MG63 (cell line): ENCODE data around the gene MARK2. TPM values are rescaled to one million over a fixed set of nuclear protein-coding genes. Genes with fewer than 3 reads are reported as not detected.

Experiments used
- DNase-seq: peaks from one replicate; pipeline ENCODE4 v3.0.0-alpha.2; 2020
- H3K27me3 ChIP-seq: fragments of 250-450 bp; sonication (Bioruptor Pico); 2 replicates; pipeline ENCODE4 v1.5.1; 2020; ENCODE audit warnings: mild to moderate bottlenecking, moderate library complexity
- H3K36me3 ChIP-seq: fragments of 250-450 bp; sonication (Bioruptor Pico); 2 replicates; pipeline ENCODE4 v1.5.1; 2020; ENCODE audit warnings: mild to moderate bottlenecking, moderate library complexity
- H3K4me3 ChIP-seq: fragments of 250-450 bp; sonication (Bioruptor Pico); 2 replicates; pipeline ENCODE4 v1.5.1; 2020; ENCODE audit warnings: mild to moderate bottlenecking, moderate library complexity
- H3K9me3 ChIP-seq: fragments of 250-450 bp; sonication (Bioruptor Pico); 2 replicates; pipeline ENCODE4 v1.5.1; 2020; ENCODE audit warnings: mild to moderate bottlenecking, moderate library complexity
- total RNA-seq: library from RNA; depleted of rRNA; stranded (reverse); fragments of >200 nt; shearing (Covaris generic); gene quantifications from 2 replicates; pipeline ENCODE4 v1.2.3, GENCODE V29; 2014; ENCODE audit warnings: low replicate concordance

MARK2 gene
- total RNA-seq, 1 experiment from 2014 or later, result 10.1 TPM

GRCh38 chr11:63868399-63869064 lies 29.6 kb downstream of the MARK2 start:
- no peak overlapping the region for H3K4me3 ChIP-seq
- peaks cover 10% of the 10 kb centered on the region for H3K36me3 ChIP-seq
- no peaks in the 10 kb centered on the region for H3K9me3 ChIP-seq
- no peaks in the 10 kb centered on the region for H3K27me3 ChIP-seq
- DNase-seq, result no peak

- Histone ChIP-seq H3K9me3 (no peaks in the 10 kb centered on the region), H3K4me3 (no peak overlapping the region), H3K27me3 (no peaks in the 10 kb centered on the region), H3K36me3 (peaks cover 11% of the 10 kb centered on the region)
- DNase-seq, result no peak
These were observed 30.3 kb downstream of the MARK2 start for GRCh38 chr11:63869171-63869591.

- Histone ChIP-seq H3K36me3 (peaks cover 11% of the 10 kb centered on the region), H3K4me3 (no peak overlapping the region), H3K27me3 (no peaks in the 10 kb centered on the region), H3K9me3 (no peaks in the 10 kb centered on the region)
- no peak for DNase-seq
These were observed 30.8 kb downstream of the MARK2 start for GRCh38 chr11:63869683-63870082.

- Histone ChIP-seq H3K36me3 (peaks cover 11% of the 10 kb centered on the region), H3K9me3 (no peaks in the 10 kb centered on the region), H3K4me3 (no peak overlapping the region), H3K27me3 (no peaks in the 10 kb centered on the region)
- no peak for DNase-seq
These were observed 31.6 kb downstream of the MARK2 start for GRCh38 chr11:63870351-63871140.

GRCh38 chr11:63871962-63872799 lies 33.3 kb downstream of the MARK2 start:
- DNase-seq, result peak; percentile 87
- no peak overlapping the region for H3K4me3 ChIP-seq
- no peaks in the 10 kb centered on the region for H3K27me3 ChIP-seq

GRCh38 chr11:63872800-63873197 lies 33.9 kb downstream of the MARK2 start:
- H3K27me3 ChIP-seq, result no peaks in the 10 kb centered on the region
- H3K4me3 ChIP-seq, result no peak overlapping the region
- no peak for DNase-seq
- H3K9me3 ChIP-seq, result no peaks in the 10 kb centered on the region
- H3K36me3 ChIP-seq, result peaks cover 7% of the 10 kb centered on the region

More at GRCh38 chr11:63871962-63872799, 33.3 kb downstream of the MARK2 start:
- H3K36me3 ChIP-seq, result peaks cover 7% of the 10 kb centered on the region
- H3K9me3 ChIP-seq, result no peaks in the 10 kb centered on the region

GRCh38 chr11:63873311-63873710 lies 34.4 kb downstream of the MARK2 start:
- no peak for DNase-seq
- H3K4me3 ChIP-seq, result no peak overlapping the region
- peaks cover 7% of the 10 kb centered on the region for H3K36me3 ChIP-seq
- H3K9me3 ChIP-seq, result no peaks in the 10 kb centered on the region
- H3K27me3 ChIP-seq, result no peaks in the 10 kb centered on the region

GRCh38 chr11:63874511-63874910 lies 35.6 kb downstream of the MARK2 start:
- DNase-seq, result no peak
- no peaks in the 10 kb centered on the region for H3K9me3 ChIP-seq
- peaks cover 6% of the 10 kb centered on the region; the same call in 1 of the 2 replicates for H3K36me3 ChIP-seq
- H3K27me3 ChIP-seq, result no peaks in the 10 kb centered on the region
- H3K4me3 ChIP-seq, result no peak overlapping the region

GRCh38 chr11:63875506-63876065 lies 36.7 kb downstream of the MARK2 start:
- Histone ChIP-seq H3K36me3 (peaks cover 6% of the 10 kb centered on the region; the same call in 1 of the 2 replicates), H3K9me3 (no peaks in the 10 kb centered on the region), H3K4me3 (no peak overlapping the region), H3K27me3 (no peaks in the 10 kb centered on the region)
- no peak for DNase-seq

GRCh38 chr11:63876616-63877015 lies 37.7 kb downstream of the MARK2 start:
- Histone ChIP-seq H3K9me3 (no peaks in the 10 kb centered on the region), H3K36me3 (peaks cover 6% of the 10 kb centered on the region; the same call in 1 of the 2 replicates), H3K4me3 (no peak overlapping the region), H3K27me3 (no peaks in the 10 kb centered on the region)
- DNase-seq, result no peak

- Histone ChIP-seq H3K27me3 (no peaks in the 10 kb centered on the region), H3K4me3 (no peak overlapping the region), H3K36me3 (peaks cover 6% of the 10 kb centered on the region; the same call in 1 of the 2 replicates), H3K9me3 (no peaks in the 10 kb centered on the region)
- no peak for DNase-seq
These were observed 38.8 kb downstream of the MARK2 start for GRCh38 chr11:63877658-63878241.

- Histone ChIP-seq H3K36me3 (peaks cover 3% of the 10 kb centered on the region; the same call in 1 of the 2 replicates), H3K4me3 (no peak overlapping the region), H3K9me3 (no peaks in the 10 kb centered on the region), H3K27me3 (no peaks in the 10 kb centered on the region)
- DNase-seq, result peak; percentile 42
These were observed 40.9 kb downstream of the MARK2 start for GRCh38 chr11:63879598-63880402.

- peaks cover 3% of the 10 kb centered on the region; the same call in 1 of the 2 replicates for H3K36me3 ChIP-seq
- DNase-seq, result no peak
- H3K27me3 ChIP-seq, result no peaks in the 10 kb centered on the region
- H3K4me3 ChIP-seq, result no peak overlapping the region
- H3K9me3 ChIP-seq, result no peaks in the 10 kb centered on the region
These were observed 41.5 kb downstream of the MARK2 start for GRCh38 chr11:63880403-63880790.

- Histone ChIP-seq H3K27me3 (no peaks in the 10 kb centered on the region), H3K36me3 (peaks cover 3% of the 10 kb centered on the region; the same call in 1 of the 2 replicates), H3K9me3 (no peaks in the 10 kb centered on the region), H3K4me3 (no peak overlapping the region)
- no peak for DNase-seq
These were observed 43.8 kb downstream of the MARK2 start for GRCh38 chr11:63882555-63883242.

GRCh38 chr11:63883791-63884190 lies 44.9 kb downstream of the MARK2 start:
- Histone ChIP-seq H3K9me3 (no peaks in the 10 kb centered on the region), H3K4me3 (no peak overlapping the region), H3K27me3 (no peaks in the 10 kb centered on the region), H3K36me3 (no peaks in the 10 kb centered on the region; the same call in 1 of the 2 replicates)
- no peak for DNase-seq
